CD8-positive, alpha-beta memory T cell (primary cell): ENCODE data around the gene SGMS1. TPM values are rescaled to one million over a fixed set of nuclear protein-coding genes. Genes with fewer than 3 reads are reported as not detected.
A peak's percentile ranks its signal among the peaks of the same experiment; 100 is the strongest.
"Not testable (repeated sequence)": the region's sequence is repeated elsewhere in the genome, so short reads cannot be mapped to it uniquely, and the experiment has no call there.

Experiments
- CTCF ChIA-PET: fragments of 350-600 bp; sonication (Branson Sonifier 250); formaldehyde crosslinking; loops from one replicate; lab custom pipeline; 2021; ENCODE audit warnings: antibody characterized with exemption; lab: Charles Lee
- POLR2A ChIA-PET: fragments of 350-600 bp; sonication (Branson Sonifier 250); formaldehyde crosslinking; loops from one replicate; lab custom pipeline; 2021; ENCODE audit warnings: antibody characterized with exemption; lab: Charles Lee
- DNase-seq, 5 donors: peaks; one replicate each; pipeline versions ENCODE4 v3.0.0 to v3.0.0-alpha.2; 2020 to 2022; ENCODE audit warnings: mixed read lengths in 1 of 5
- H3K27ac ChIP-seq: one replicate; pipeline ENCODE4 v1.7.0; 2013; ENCODE audit warnings: low read depth, mild to moderate bottlenecking, low read length, moderate library complexity
- H3K27me3 ChIP-seq: 2 replicates; pipeline ENCODE4 v1.7.0; 2013; ENCODE audit warnings: low read length, mild to moderate bottlenecking; ENCODE audit not compliant: insufficient read depth, poor library complexity, severe bottlenecking
- H3K36me3 ChIP-seq: 2 replicates; pipeline ENCODE4 v1.7.0; 2013; ENCODE audit warnings: mild to moderate bottlenecking, low read length, moderate library complexity; ENCODE audit not compliant: insufficient read depth
- H3K4me1 ChIP-seq: 2 replicates; pipeline ENCODE4 v1.7.0; 2013; ENCODE audit warnings: mild to moderate bottlenecking, low read length, moderate library complexity; ENCODE audit not compliant: insufficient read depth
- H3K4me3 ChIP-seq: 2 replicates; pipeline ENCODE4 v1.7.0; 2013; ENCODE audit warnings: mild to moderate bottlenecking, low read length
- H3K9me3 ChIP-seq: 2 replicates; pipeline ENCODE4 v1.7.0; 2013; ENCODE audit warnings: mild to moderate bottlenecking, low read length
- H3K27ac Mint-ChIP-seq, 8 donors: one replicate each; pipeline ENCODE4 v1.8.0; 2020 to 2021; ENCODE audit warnings: mixed read lengths in 8 of 8, mild to moderate bottlenecking in 6 of 8, inconsistent platforms in 3 of 8, moderate library complexity in 3 of 8
- H3K27me3 Mint-ChIP-seq, 2 donors: one replicate each; pipeline ENCODE4 v1.8.0; 2020 to 2021; ENCODE audit warnings: mixed read lengths in 2 of 2, mild to moderate bottlenecking in 1 of 2, moderate library complexity in 1 of 2
- H3K36me3 Mint-ChIP-seq, 3 donors: one replicate each; pipeline ENCODE4 v1.8.0; 2020 to 2021; ENCODE audit warnings: mixed read lengths in 3 of 3, inconsistent platforms in 1 of 3, mild to moderate bottlenecking in 1 of 3
- H3K4me1 Mint-ChIP-seq, 3 donors: one replicate each; pipeline ENCODE4 v1.8.0; 2020 to 2021; ENCODE audit warnings: mixed read lengths in 3 of 3, inconsistent platforms in 1 of 3, mild to moderate bottlenecking in 1 of 3
- H3K4me3 Mint-ChIP-seq, 7 donors: one replicate each; pipeline ENCODE4 v1.8.0; 2020 to 2021; ENCODE audit warnings: mixed read lengths in 7 of 7, mild to moderate bottlenecking in 6 of 7, moderate library complexity in 4 of 7, inconsistent platforms in 2 of 7
- H3K9me3 Mint-ChIP-seq, 5 donors: one replicate each; pipeline ENCODE4 v1.8.0; 2020 to 2022; ENCODE audit warnings: mixed read lengths in 5 of 5, mild to moderate bottlenecking in 3 of 5, moderate library complexity in 2 of 5, inconsistent platforms in 1 of 5
- polyA plus RNA-seq: library from polyadenylated mRNA; unstranded; fragments of 300-500 nt; fragmentation: Illumina TruSeq; gene quantifications from one replicate; pipeline ENCODE4 v1.2.3, GENCODE V29; 2021
- total RNA-seq, 2 experiments: library from RNA; stranded (reverse); gene quantifications; one replicate each; pipeline ENCODE4 v1.2.3, GENCODE V29; 2021

SGMS1 gene
- total and polyA plus RNA-seq, 3 experiments from 2014 or later, result 11.3 to 14.5 (median 13.5) TPM

GRCh38 chr10:50262625-50263024 lies 361.1 kb downstream of the SGMS1 start:
- H3K36me3 ChIP-seq, H3K4me3 ChIP-seq, H3K9me3 ChIP-seq, CTCF ChIA-PET, POLR2A ChIA-PET, H3K36me3 Mint-ChIP-seq, H3K27ac ChIP-seq, H3K4me1 ChIP-seq, H3K9me3 Mint-ChIP-seq, H3K27me3 ChIP-seq: not testable (repeated sequence)
- H3K27ac Mint-ChIP-seq, result peak overlapping the region in 3 of 8 donors; percentile 48 to 74 (median 52)
- DNase-seq, result peak in 2 of 5 donors; percentile 8 to 57
- H3K4me1 Mint-ChIP-seq, result peaks cover 11 to 34% (median 26%) of the 10 kb centered on the region in 3 donors
- H3K27me3 Mint-ChIP-seq, result peaks cover 13 to 42% of the 10 kb centered on the region in 2 donors
- peak overlapping the region in 6 of 7 donors; percentile 0 to 56 (median 38) for H3K4me3 Mint-ChIP-seq

DNA sequence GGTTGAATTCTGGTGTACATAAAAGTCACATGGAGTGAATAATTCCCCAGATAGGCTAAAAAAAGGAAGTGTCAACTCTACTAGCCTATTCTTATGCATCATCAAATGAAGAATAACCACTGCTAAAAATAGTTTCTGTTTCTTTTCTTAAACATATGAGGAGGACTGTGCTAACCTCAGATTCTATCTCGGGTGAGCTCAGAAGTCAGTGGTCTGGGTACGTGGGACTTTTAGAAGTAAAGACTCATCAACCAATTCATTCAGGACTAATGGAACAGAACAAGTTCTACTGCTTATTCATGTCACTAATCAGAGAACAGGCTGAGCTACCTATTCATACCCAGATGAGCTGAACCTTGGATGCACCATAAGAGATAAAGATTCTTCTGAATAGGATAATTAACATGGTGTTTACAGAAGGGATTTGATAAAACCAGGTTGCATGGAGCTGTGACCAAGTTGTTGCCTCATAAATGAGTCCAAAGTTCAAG lies 362.9 kb downstream of the SGMS1 start:
- POLR2A ChIA-PET, result no interaction called here

More for the DNA sequence above, 362.9 kb downstream of the SGMS1 start:
- peak overlapping the region in 2 of 8 donors; percentile 33 to 55 for H3K27ac Mint-ChIP-seq
- H3K4me1 Mint-ChIP-seq, result peaks cover 11 to 34% (median 26%) of the 10 kb centered on the region in 3 donors
- Histone ChIP-seq H3K4me1 (no peaks in the 10 kb centered on the region), H3K27me3 (no peaks in the 10 kb centered on the region), H3K27ac (no peak overlapping the region), H3K36me3 (no peaks in the 10 kb centered on the region), H3K9me3 (no peaks in the 10 kb centered on the region), H3K4me3 (no peak overlapping the region)
- peaks cover 12 to 45% of the 10 kb centered on the region in 2 donors for H3K27me3 Mint-ChIP-seq
- peak in 1 of 5 donors; percentile 17 for DNase-seq
- H3K36me3 Mint-ChIP-seq, result peaks cover 0 to 5% (median 2%) of the 10 kb centered on the region in 3 donors
- peak overlapping the region in 2 of 7 donors; percentile 46 to 51 for H3K4me3 Mint-ChIP-seq
- no peaks in the 10 kb centered on the region for H3K9me3 Mint-ChIP-seq
- CTCF ChIA-PET, result no interaction called here

Other genes starting within 250 kb of the SGMS1 start
- 1 to 10 TPM; 6.6 to 9.6 TPM for gene ASAH2B, start 116.0 kb upstream of the SGMS1 start, total RNA-seq
- 1.9 TPM for gene ASAH2B, start 116.0 kb upstream of the SGMS1 start, polyA plus RNA-seq